H9 (cell line): Measurements from ENCODE around the gene RPL22L1. TPM values are rescaled to one million over a fixed set of nuclear protein-coding genes. Genes with fewer than 3 reads are reported as not detected.

Source experiments
- DNase-seq: peaks from one replicate; pipeline ENCODE4 v3.0.0-alpha.2; 2017
- H2AFZ ChIP-seq: one replicate; pipeline ENCODE4 v1.6.1; 2013; ENCODE audit warnings: mild to moderate bottlenecking, low read length, control low read depth, moderate library complexity
- H2AK5ac ChIP-seq: 2 replicates; pipeline ENCODE4 v1.6.1; 2013; ENCODE audit warnings: low read length, control low read depth, mixed read lengths; ENCODE audit not compliant: insufficient read length
- H2BK120ac ChIP-seq: one replicate; pipeline ENCODE4 v1.6.1; 2013; ENCODE audit warnings: low read depth, mild to moderate bottlenecking, low read length, control low read depth, inconsistent platforms; ENCODE audit not compliant: poor library complexity, severe bottlenecking
- H2BK12ac ChIP-seq: 2 replicates; pipeline ENCODE4 v1.6.1; 2013; ENCODE audit warnings: low read length, control low read depth, mixed read lengths, low read depth; ENCODE audit not compliant: insufficient read length
- H2BK15ac ChIP-seq: 2 replicates; pipeline ENCODE4 v1.6.1; 2013; ENCODE audit warnings: low read depth, low read length, control low read depth
- H2BK20ac ChIP-seq: one replicate; pipeline ENCODE4 v1.6.1; 2013; ENCODE audit warnings: low read depth, mild to moderate bottlenecking, low read length, control low read depth, inconsistent platforms; ENCODE audit not compliant: poor library complexity, severe bottlenecking
- H2BK5ac ChIP-seq: 2 replicates; pipeline ENCODE4 v1.6.1; 2013; ENCODE audit warnings: low read length, control low read depth, mixed read lengths; ENCODE audit not compliant: insufficient read length
- H3K14ac ChIP-seq: 2 replicates; pipeline ENCODE4 v1.6.1; 2013; ENCODE audit warnings: low read length, control low read depth; ENCODE audit not compliant: insufficient read depth
- H3K18ac ChIP-seq: 2 replicates; pipeline ENCODE4 v1.6.1; 2013; ENCODE audit warnings: low read depth, mild to moderate bottlenecking, mixed read lengths, low read length, control low read depth; ENCODE audit not compliant: insufficient read length
- H3K23ac ChIP-seq: 2 replicates; pipeline ENCODE4 v1.6.1; 2013; ENCODE audit warnings: low read length, control low read depth, mixed read lengths, low read depth; ENCODE audit not compliant: insufficient read length
- H3K23me2 ChIP-seq: 2 replicates; pipeline ENCODE4 v1.6.1; 2013; ENCODE audit warnings: low read depth, mild to moderate bottlenecking, mixed read lengths, low read length, control low read depth; ENCODE audit not compliant: insufficient read length, poor library complexity, severe bottlenecking
- H3K27ac ChIP-seq: 2 replicates; pipeline ENCODE4 v1.5.1; 2013; ENCODE audit warnings: low read length, control low read depth, mixed read lengths, low read depth; ENCODE audit not compliant: insufficient read length
- H3K27me3 ChIP-seq: 2 replicates; pipeline ENCODE4 v1.6.1; 2013; ENCODE audit warnings: low read length, control low read depth, inconsistent platforms; ENCODE audit not compliant: insufficient read depth
- H3K4ac ChIP-seq: 2 replicates; pipeline ENCODE4 v1.6.1; 2013; ENCODE audit warnings: low read depth, mild to moderate bottlenecking, control low read depth, inconsistent platforms, low read length, moderate library complexity
- H3K4me1 ChIP-seq: 2 replicates; pipeline ENCODE4 v1.6.1; 2013; ENCODE audit warnings: low read length, control low read depth, inconsistent platforms; ENCODE audit not compliant: insufficient read depth
- H3K4me2 ChIP-seq: 2 replicates; pipeline ENCODE4 v1.6.1; 2013; ENCODE audit warnings: low read length, control low read depth, mixed read lengths; ENCODE audit not compliant: insufficient read length, insufficient read depth
- H3K56ac ChIP-seq: 2 replicates; pipeline ENCODE4 v1.6.1; 2013; ENCODE audit warnings: low read depth, mild to moderate bottlenecking, mixed read lengths, low read length, control low read depth; ENCODE audit not compliant: insufficient read length
- H3K79me1 ChIP-seq: 2 replicates; pipeline ENCODE4 v1.6.1; 2013; ENCODE audit warnings: low read depth, mild to moderate bottlenecking, moderate library complexity, low read length, control low read depth, inconsistent platforms; ENCODE audit not compliant: insufficient read depth, poor library complexity, severe bottlenecking
- H3K79me2 ChIP-seq: 2 replicates; pipeline ENCODE4 v1.6.1; 2013; ENCODE audit warnings: low read length, control low read depth, inconsistent platforms; ENCODE audit not compliant: insufficient read depth
- H3K9ac ChIP-seq: 2 replicates; pipeline ENCODE4 v1.6.1; 2013; ENCODE audit warnings: low read length, control low read depth, mixed read lengths; ENCODE audit not compliant: insufficient read length; ENCODE audit errors: extremely low read depth
- H3K9me3 ChIP-seq: one replicate; pipeline ENCODE4 v1.6.1; 2013; ENCODE audit warnings: low read depth, low read length, inconsistent platforms; ENCODE audit not compliant: control insufficient read depth
- H3T11ph ChIP-seq: one replicate; pipeline ENCODE4 v1.6.1; 2013; ENCODE audit warnings: mild to moderate bottlenecking, low read length, control low read depth, inconsistent platforms
- H4K20me1 ChIP-seq: one replicate; pipeline ENCODE4 v1.6.1; 2013; ENCODE audit not compliant: control insufficient read depth, insufficient read length, insufficient read depth
- H4K5ac ChIP-seq: 2 replicates; pipeline ENCODE4 v1.6.1; 2013; ENCODE audit warnings: low read depth, mild to moderate bottlenecking, mixed read lengths, low read length, control low read depth; ENCODE audit not compliant: insufficient read length
- H4K8ac ChIP-seq: replicated peaks from 2 replicates; pipeline ENCODE4 v1.6.1; 2013; ENCODE audit warnings: low read length, control low read depth, mixed read lengths, low read depth; ENCODE audit not compliant: insufficient read length
- H4K91ac ChIP-seq: 2 replicates; pipeline ENCODE4 v1.6.1; 2013; ENCODE audit warnings: low read depth, mild to moderate bottlenecking, moderate library complexity, mixed read lengths, low read length, control low read depth; ENCODE audit not compliant: insufficient read length
- H3K27ac Mint-ChIP-seq, 3 experiments: 2 replicates in 2 of 3; 3 replicates in 1 of 3; pipeline ENCODE4 v1.8.0; 2020 to 2021; ENCODE audit warnings: mixed read lengths in 3 of 3, mild to moderate bottlenecking in 1 of 3, moderate library complexity in 1 of 3
- H3K27me3 Mint-ChIP-seq: 2 replicates; pipeline ENCODE4 v1.8.0; 2021; ENCODE audit warnings: low read depth, mild to moderate bottlenecking, moderate library complexity, mixed read lengths
- H3K36me3 Mint-ChIP-seq, 3 experiments: 2 replicates in 2 of 3; 3 replicates in 1 of 3; pipeline ENCODE4 v1.8.0; 2020 to 2021; ENCODE audit warnings: low read depth in 3 of 3, mixed read lengths in 3 of 3; ENCODE audit not compliant: insufficient read depth in 1 of 3
- H3K4me1 Mint-ChIP-seq, 2 experiments: 2 replicates each; pipeline ENCODE4 v1.8.0; 2020; ENCODE audit warnings: mixed read lengths in 2 of 2
- H3K4me3 Mint-ChIP-seq, 2 experiments: 2 replicates in 1 of 2; 3 replicates in 1 of 2; pipeline ENCODE4 v1.8.0; 2020 to 2021; ENCODE audit warnings: mild to moderate bottlenecking in 2 of 2, mixed read lengths in 2 of 2, moderate library complexity in 1 of 2
- H3K9me3 Mint-ChIP-seq, 2 experiments: 2 replicates in 1 of 2; 3 replicates in 1 of 2; pipeline ENCODE4 v1.8.0; 2020; ENCODE audit warnings: mild to moderate bottlenecking in 2 of 2, mixed read lengths in 2 of 2, moderate library complexity in 1 of 2
- WGBS: extraction: QIAGEN DNeasy Blood & Tissue Kit; methylation state at CpG from one replicate; pipeline ENCODE4 v1.1.7; 2013; ENCODE audit warnings: missing lambda C conversion rate, low lambda C conversion rate, mixed read lengths; ENCODE audit not compliant: insufficient read length; ENCODE audit errors: extremely low coverage; 5-methylcytosine and 5-hydroxymethylcytosine counted together
- total RNA-seq: library from RNA; stranded (reverse); gene quantifications from 2 replicates; pipeline ENCODE4 v1.2.1, GENCODE V29; 2021
- TF ChIP-seq, protein P1 (sequence below): fragments of 200-600 bp; sonication (generic); conservative IDR thresholded peaks from 3 replicates; pipeline ENCODE4 v1.8.0; 2021; ENCODE audit warnings: antibody characterized with exemption, mild to moderate bottlenecking

The RPL22L1 gene
- total RNA-seq, 1 experiment from 2014 or later, result 100 TPM

DNA sequence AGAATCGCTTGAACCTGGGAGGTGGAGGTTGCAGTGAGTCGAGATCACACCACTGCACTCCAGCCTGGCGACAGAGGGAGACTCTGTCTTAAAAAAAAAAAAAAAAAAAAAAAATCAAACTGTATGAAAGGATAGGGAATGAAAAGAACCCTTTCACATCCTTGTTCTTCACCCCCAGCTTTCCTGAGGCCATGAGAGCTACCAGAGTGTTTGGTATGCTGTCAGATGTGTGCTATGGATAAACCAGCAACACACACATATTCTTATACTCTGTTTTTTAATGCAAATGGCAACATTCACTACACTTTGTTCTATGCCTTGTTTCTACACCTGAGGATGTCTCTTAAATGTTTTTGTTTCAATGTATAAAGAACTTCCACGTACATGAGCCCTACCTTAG, 33.5 kb downstream of the RPL22L1 start:
- Histone ChIP-seq H3K9ac (no peak overlapping the region), H3K27ac (no peak overlapping the region), H3K23ac (no peak overlapping the region), H3K18ac (no peak overlapping the region), H3K23me2 (no peaks in the 10 kb centered on the region), H4K20me1 (no peaks in the 10 kb centered on the region), H4K8ac (no peak overlapping the region), H3K4me1 (peaks cover 17% of the 10 kb centered on the region), H4K91ac (no peak overlapping the region), H2BK12ac (no peak overlapping the region), H2BK5ac (no peak overlapping the region), H4K5ac (no peak overlapping the region), H2BK15ac (no peak overlapping the region), H3K4ac (no peak overlapping the region), H2BK20ac (no peak overlapping the region), H3K9me3 (no peaks in the 10 kb centered on the region), H3K56ac (no peak overlapping the region), H3K14ac (no peak overlapping the region), H2BK120ac (no peak overlapping the region), H3K27me3 (no peaks in the 10 kb centered on the region), H2AK5ac (no peak overlapping the region), H2AFZ (no peak overlapping the region), H3K79me2 (no peaks in the 10 kb centered on the region), H3K4me2 (no peak overlapping the region), H3T11ph (no peak overlapping the region), H3K79me1 (no peaks in the 10 kb centered on the region)
- Mint-ChIP-seq H3K4me1 (peaks cover 29 to 36% of the 10 kb centered on the region in 2 experiments), H3K27me3 (no peaks in the 10 kb centered on the region), H3K4me3 (no peak overlapping the region), H3K36me3 (no peaks in the 10 kb centered on the region), H3K27ac (no peak overlapping the region), H3K9me3 (no peaks in the 10 kb centered on the region)
- TF ChIP-seq, protein P1, sequence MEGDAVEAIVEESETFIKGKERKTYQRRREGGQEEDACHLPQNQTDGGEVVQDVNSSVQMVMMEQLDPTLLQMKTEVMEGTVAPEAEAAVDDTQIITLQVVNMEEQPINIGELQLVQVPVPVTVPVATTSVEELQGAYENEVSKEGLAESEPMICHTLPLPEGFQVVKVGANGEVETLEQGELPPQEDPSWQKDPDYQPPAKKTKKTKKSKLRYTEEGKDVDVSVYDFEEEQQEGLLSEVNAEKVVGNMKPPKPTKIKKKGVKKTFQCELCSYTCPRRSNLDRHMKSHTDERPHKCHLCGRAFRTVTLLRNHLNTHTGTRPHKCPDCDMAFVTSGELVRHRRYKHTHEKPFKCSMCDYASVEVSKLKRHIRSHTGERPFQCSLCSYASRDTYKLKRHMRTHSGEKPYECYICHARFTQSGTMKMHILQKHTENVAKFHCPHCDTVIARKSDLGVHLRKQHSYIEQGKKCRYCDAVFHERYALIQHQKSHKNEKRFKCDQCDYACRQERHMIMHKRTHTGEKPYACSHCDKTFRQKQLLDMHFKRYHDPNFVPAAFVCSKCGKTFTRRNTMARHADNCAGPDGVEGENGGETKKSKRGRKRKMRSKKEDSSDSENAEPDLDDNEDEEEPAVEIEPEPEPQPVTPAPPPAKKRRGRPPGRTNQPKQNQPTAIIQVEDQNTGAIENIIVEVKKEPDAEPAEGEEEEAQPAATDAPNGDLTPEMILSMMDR, result no peak
- DNase-seq, result no peak
- WGBS, result no CpG with 5 or more reads among the region's 4 CpGs
